ENCODE data around the gene ZNF236. TPM values are rescaled to one million over a fixed set of nuclear protein-coding genes. Genes with fewer than 3 reads are reported as not detected.

The ZNF236 gene
- total RNA-seq, 1 donor: 13.6 TPM

DNA sequence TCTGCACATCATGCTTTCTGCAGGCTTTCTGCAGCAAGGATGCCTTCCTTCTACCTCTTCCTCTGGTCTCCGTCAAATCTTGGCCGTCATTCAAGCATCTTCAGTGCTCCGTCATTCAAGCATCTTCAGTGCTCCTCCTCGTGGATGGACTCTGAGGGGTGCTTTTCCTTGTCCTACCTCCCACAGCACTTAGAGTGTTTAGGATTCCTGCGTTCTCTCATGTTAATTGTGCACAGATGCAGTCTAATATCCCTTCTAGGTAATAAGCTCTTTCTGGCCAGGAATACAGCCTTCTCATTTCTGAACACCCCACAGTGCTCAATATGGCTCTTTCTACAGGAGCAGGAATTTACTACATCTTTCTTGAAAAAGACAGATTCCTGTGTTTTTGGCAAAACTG, 59.8 kb downstream of the ZNF236 start:
- TF ChIP-seq, protein P1, sequence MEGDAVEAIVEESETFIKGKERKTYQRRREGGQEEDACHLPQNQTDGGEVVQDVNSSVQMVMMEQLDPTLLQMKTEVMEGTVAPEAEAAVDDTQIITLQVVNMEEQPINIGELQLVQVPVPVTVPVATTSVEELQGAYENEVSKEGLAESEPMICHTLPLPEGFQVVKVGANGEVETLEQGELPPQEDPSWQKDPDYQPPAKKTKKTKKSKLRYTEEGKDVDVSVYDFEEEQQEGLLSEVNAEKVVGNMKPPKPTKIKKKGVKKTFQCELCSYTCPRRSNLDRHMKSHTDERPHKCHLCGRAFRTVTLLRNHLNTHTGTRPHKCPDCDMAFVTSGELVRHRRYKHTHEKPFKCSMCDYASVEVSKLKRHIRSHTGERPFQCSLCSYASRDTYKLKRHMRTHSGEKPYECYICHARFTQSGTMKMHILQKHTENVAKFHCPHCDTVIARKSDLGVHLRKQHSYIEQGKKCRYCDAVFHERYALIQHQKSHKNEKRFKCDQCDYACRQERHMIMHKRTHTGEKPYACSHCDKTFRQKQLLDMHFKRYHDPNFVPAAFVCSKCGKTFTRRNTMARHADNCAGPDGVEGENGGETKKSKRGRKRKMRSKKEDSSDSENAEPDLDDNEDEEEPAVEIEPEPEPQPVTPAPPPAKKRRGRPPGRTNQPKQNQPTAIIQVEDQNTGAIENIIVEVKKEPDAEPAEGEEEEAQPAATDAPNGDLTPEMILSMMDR (IDR thresholded peaks at IDR 0.05; ENCODE audit: insufficient read depth, low read length): no peak
- DNase-seq (ENCODE audit: low read depth): no peak
- no peak overlapping the region for H3K4me3 ChIP-seq (ENCODE audit: low read depth, low read length)

DNA sequence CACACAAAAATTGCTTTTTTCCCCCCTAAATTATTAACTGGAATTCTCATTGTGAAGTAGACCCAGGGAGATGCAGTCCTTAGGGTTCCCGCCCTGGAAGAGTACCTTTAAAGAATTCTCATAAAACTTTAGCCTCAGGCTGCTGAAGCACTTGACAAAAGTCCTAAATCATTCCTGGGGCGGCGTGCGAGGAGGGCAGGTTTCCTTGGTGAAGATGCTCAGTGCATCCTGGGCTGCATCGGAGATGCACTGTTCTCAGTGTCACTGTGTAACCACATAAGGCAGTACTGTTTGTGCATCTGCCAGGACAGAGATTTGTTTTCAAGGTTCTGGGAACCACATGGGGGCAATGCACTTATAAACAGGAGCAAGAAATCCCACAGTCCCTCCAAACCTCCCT, 62.6 kb downstream of the ZNF236 start:
- DNase-seq (ENCODE audit: low read depth): no peak
- TF ChIP-seq, protein P1 (IDR thresholded peaks at IDR 0.05; ENCODE audit: insufficient read depth, low read length): no peak
- no peak overlapping the region for H3K4me3 ChIP-seq (ENCODE audit: low read depth, low read length)

DNA sequence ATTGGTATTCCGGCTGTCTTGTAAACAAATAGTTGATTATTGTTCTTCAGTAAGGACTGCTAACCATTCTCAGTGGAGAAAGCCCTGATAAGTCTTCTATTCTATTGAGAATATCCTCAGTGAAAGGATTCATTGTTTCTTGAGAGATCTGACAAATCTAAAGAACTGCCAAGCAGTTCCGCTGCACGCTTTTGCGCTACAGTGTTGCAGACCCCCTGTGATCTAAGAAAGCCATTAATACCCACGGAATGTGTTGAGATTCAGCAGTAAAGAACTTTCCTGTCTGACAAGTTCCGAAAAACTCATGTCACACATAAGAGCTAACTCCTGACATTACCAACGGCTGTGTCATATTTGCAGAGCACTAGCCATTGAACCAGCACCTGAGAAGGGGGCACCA, 63.8 kb downstream of the ZNF236 start:
- no peak for DNase-seq (ENCODE audit: low read depth)
- H3K4me3 ChIP-seq (ENCODE audit: low read depth, low read length): no peak overlapping the region
- TF ChIP-seq, protein P1 (IDR thresholded peaks at IDR 0.05; ENCODE audit: insufficient read depth, low read length): no peak

DNA sequence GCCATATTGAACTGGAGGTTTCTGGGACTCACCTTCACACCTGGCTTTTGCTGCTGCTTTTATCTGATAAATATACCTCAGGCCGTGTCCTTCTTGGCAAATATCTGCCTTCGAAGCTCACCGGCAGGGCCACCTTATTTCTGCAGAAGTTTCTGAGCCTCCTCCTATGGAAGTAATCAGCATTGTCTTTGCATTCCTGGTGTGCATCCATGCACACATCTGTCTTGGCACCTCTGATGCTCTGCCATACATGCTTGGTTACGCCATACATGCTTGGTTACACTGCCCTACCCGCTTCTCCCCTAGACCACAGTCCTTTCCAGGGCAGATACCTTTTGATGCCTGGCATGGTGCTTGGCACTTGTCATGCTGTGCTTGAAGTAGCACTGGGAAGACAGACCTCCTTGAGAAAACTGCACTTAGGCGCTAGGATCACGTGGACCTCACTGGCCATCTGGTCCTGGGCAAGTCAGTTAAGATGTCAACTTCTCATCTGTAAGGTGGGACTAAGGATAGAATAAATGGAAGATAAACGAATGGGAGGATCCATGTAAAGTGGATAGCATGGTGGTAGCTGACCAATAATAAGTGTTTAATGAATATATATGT, 66.8 kb downstream of the ZNF236 start:
- H3K4me3 ChIP-seq (ENCODE audit: low read depth, low read length): no peak overlapping the region
- DNase-seq (ENCODE audit: low read depth): no peak
- TF ChIP-seq, protein P1 (IDR thresholded peaks at IDR 0.05; ENCODE audit: insufficient read depth, low read length): no peak

DNA sequence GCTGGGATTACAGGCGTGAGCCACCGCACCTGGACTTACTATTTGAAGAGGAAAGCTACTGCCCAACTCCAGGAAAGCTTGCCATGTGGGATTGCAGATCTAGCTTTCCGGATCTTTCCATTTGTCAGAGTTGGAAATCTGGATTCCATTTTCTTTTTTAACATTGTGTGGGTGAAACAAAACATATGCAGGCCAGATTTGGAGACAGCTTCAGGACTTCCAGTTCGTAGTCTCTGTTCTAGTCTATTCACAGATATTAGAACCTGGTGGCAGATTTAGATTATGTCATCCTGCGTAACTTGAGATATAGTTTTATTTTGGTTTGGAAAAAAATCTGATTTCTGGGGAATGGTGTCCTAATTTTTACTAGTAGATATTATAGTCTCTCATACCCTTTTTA, 70.5 kb downstream of the ZNF236 start:
- H3K4me3 ChIP-seq (ENCODE audit: low read depth, low read length): no peak overlapping the region
- DNase-seq (ENCODE audit: low read depth): no peak
- TF ChIP-seq, protein P1 (IDR thresholded peaks at IDR 0.05; ENCODE audit: insufficient read depth, low read length): no peak

DNA sequence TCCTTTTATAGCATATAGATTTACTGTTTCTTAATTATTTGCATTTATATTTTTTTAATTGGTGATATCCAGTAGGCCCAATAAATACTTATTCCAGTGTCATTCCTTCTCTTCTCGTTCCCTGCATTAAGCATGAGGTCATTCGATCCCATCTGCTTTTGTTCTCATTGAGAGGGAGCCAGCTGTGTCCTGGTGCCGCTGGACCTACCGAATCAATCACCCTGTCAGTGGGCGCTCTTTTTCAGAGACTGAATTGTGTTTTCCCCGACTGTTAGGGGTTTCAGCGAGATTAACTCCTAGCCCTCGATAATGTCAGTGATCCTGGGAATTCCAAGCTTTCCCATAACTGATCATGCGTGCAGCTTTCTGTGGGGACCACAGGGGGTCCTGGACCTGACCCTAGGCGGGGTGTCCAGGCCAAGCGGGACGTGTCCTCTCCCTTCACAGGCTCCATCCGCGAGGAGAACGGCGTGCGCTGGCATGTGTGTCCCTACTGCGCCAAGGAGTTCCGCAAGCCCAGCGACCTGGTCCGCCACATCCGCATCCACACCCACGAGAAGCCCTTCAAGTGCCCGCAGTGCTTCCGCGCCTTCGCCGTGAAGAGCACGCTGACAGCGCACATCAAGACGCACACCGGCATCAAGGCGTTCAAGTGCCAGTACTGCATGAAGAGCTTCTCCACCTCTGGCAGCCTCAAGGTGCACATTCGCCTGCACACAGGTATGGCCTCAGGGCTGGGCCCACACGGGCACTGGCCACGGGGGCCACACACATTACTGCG, 72.4 kb downstream of the ZNF236 start:
- no peak for DNase-seq (ENCODE audit: low read depth)
- TF ChIP-seq, protein P1 (IDR thresholded peaks at IDR 0.05; ENCODE audit: insufficient read depth, low read length): no peak
- no peak overlapping the region for H3K4me3 ChIP-seq (ENCODE audit: low read depth, low read length)

Data from fibroblast of the aortic adventitia (primary cell).